AG04449 (cell line): ENCODE results near the gene PRICKLE2.

Experiments
- CTCF ChIA-PET: fragments of 350-600 bp; formaldehyde crosslinking; extraction: SDS; loops from one replicate; lab custom pipeline; 2021; ENCODE audit warnings: antibody characterized with exemption; lab: Yijun Ruan, JAX
- POLR2A ChIA-PET: fragments of 400-600, 350-600 bp; formaldehyde crosslinking; extraction: SDS; loops from one replicate; lab custom pipeline; 2020; ENCODE audit warnings: antibody characterized with exemption, inconsistent platforms; lab: Yijun Ruan, JAX
- DNase-seq: peaks from one replicate; pipeline ENCODE4 v3.0.0-alpha.2; 2010; ENCODE audit warnings: low read depth, low spot score
- H3K4me3 ChIP-seq: 2 replicates; pipeline ENCODE4 v1.5.1; 2011; ENCODE audit warnings: low read depth, mild to moderate bottlenecking, control low read depth, low read length
- TF ChIP-seq, protein P1 (sequence below): IDR thresholded peaks from one replicate; pipeline ENCODE4 v1.5.1; 2011; ENCODE audit warnings: mild to moderate bottlenecking, moderate library complexity, low read length, control low read depth, inconsistent platforms; ENCODE audit not compliant: insufficient read depth; ENCODE audit errors: missing control alignments

The PRICKLE2 gene

DNA sequence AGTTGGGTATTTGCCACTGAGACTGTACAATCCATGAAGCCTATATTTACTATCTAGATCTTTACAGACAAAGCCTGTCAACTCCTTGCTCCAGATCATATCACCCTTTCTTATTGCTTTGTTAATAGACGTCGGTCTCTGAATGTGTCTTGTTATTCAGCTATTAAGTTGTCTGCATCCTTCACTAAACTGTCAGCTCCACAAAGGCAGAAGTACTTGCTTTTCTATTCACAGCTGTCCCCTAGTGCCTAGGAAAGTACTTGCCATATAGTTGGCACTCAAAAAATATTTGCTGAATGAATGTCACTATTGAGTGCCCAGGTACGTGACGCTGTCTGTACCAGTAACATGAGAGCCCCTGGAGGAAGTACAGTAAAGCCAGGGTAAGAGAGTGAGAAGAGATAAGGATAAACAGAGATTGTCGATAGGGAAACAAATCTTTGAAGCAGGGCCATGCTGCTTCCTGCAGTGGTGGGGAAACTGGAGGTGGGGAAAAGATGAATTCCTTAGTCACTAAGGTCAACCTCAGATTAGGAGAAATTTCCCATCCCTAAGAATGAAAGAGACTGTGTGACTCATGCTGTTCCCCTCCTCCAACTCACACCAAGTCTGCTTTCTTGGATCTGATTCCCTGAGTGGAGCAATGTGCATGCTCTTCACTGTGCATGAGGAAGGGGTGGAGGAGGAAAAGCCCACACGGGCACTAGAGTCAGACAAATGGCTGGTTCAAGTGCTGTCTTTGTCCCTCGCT, 36.3 kb downstream of the PRICKLE2 start:
- no peak overlapping the region for H3K4me3 ChIP-seq

DNA sequence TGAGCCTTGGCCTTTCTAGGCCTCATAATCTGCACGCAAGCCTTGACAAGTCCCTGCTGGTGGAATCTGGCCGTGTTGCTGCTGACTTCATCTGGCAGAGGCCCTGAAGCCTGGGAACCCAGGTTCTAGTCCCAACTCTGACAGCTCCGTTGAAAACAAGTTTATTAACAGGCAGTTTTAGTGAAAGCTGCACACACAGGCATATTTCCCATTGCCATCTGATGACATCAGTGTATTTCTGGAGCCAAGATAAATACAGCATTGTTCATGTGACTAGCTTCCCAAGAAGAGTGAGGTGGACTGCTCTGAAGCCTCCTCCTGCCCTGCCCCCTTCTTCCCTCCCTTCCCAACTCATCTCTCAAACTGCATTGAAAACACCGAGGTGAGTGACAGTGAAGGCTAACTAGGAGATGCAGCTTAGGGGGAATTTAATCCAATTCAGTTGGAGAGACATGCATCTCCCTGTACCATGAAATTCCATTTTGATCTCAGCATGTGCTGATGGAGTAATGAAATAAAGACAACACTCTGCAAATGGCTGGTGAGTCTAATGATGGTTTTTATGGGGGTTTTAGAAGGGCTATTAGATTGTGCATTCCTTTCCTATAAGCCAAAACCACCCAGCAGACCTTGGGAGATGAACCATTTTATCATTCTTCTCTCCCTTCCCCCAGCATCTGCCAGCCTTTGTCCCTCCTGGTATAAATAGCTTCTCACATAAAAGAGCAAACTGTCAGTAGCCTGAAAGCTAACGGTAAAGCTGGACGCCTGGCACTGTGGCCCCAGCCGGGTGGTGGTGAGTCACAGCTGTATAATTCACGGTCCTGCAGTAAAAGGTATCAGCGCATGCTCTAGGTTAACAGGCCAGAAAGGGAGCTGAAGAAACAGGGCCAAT, 38.0 kb downstream of the PRICKLE2 start:
- DNase-seq, result peak; percentile 94
- POLR2A ChIA-PET, result interaction anchor here (0.8 to 2.0 kb wide), 7 partner anchors 23 to 271 kb away, joined by 3 to 6 read pairs (median 4); partner anchors contain the start of gene PRICKLE2
- peak overlapping the region; percentile 10; the same call in 1 of the 2 replicates for H3K4me3 ChIP-seq
- TF ChIP-seq, protein P1, sequence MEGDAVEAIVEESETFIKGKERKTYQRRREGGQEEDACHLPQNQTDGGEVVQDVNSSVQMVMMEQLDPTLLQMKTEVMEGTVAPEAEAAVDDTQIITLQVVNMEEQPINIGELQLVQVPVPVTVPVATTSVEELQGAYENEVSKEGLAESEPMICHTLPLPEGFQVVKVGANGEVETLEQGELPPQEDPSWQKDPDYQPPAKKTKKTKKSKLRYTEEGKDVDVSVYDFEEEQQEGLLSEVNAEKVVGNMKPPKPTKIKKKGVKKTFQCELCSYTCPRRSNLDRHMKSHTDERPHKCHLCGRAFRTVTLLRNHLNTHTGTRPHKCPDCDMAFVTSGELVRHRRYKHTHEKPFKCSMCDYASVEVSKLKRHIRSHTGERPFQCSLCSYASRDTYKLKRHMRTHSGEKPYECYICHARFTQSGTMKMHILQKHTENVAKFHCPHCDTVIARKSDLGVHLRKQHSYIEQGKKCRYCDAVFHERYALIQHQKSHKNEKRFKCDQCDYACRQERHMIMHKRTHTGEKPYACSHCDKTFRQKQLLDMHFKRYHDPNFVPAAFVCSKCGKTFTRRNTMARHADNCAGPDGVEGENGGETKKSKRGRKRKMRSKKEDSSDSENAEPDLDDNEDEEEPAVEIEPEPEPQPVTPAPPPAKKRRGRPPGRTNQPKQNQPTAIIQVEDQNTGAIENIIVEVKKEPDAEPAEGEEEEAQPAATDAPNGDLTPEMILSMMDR, result no peak
- CTCF ChIA-PET, result interaction anchor here (0.6 to 1.5 kb wide), 13 partner anchors 9 to 297 kb away, joined by 3 to 4 read pairs (median 3); partner anchors contain the start of gene PSMD6

More for the DNA sequence above, 36.3 kb downstream of the PRICKLE2 start:
- ChIA-PET POLR2A (no interaction called here), CTCF (interaction anchor here (0.7 to 1.5 kb wide), 2 partner anchors 22 to 34 kb away, joined by 3 read pairs; no protein-coding TSS in a partner anchor)
- TF ChIP-seq, protein P1, result no peak
- peak; percentile 64 for DNase-seq

DNA sequence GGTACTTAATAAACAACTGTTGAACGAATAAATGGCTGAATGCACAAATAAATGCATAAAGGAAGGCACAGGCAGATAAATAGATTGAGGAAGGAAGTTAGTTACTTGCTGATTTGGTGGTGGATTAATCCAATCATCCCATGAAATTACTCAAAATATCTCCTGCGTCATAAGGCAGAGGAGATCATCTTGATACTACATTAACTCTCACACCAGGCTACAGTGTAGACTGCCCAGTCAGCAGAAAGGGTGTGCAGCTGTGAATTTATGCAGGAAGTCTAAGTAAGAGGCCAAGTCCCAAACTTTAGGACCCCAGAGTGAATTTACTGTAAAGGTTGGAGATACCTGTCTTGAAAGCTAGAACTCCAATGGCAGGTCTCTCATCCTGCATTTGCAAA, 38.6 kb downstream of the PRICKLE2 start:
- POLR2A ChIA-PET, result interaction anchor here (0.8 to 2.0 kb wide), 4 partner anchors 22 to 257 kb away, joined by 3 to 6 read pairs (median 4); partner anchors contain the start of gene PRICKLE2

DNA sequence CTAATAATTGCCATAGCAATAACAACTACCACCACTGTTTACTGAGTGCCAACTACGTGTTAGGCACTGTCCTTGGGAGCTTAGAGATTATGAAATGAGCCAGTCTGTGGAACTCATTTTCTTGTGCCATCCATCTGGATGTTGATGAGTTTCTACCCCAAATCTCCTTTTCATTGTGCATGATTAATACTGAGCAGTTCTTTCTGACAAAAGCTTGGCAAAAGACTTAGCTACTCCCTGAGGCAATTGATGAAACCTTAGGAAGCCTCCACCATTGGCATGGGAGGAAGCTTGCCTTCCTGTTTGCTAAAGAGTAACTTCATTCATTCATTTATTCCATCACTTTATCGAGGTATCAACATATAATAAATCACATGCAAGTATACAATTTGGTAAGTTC, 39.8 kb downstream of the PRICKLE2 start:
- no peak overlapping the region for H3K4me3 ChIP-seq
- ChIA-PET POLR2A (no interaction called here), CTCF (interaction anchor here (1.0 to 3.8 kb wide), 4 partner anchors 12 to 278 kb away, joined by 3 to 13 read pairs (median 3); partner anchors contain the start of gene PSMD6)
- TF ChIP-seq, protein P1, result no peak
- DNase-seq, result no peak

More for the DNA sequence above, 38.6 kb downstream of the PRICKLE2 start:
- TF ChIP-seq, protein P1, result no peak
- DNase-seq, result no peak
- peak overlapping the region; percentile 10; the same call in 1 of the 2 replicates for H3K4me3 ChIP-seq
- CTCF ChIA-PET, result interaction anchor here (0.8 to 1.5 kb wide), 7 partner anchors 8 to 298 kb away, joined by 3 to 4 read pairs (median 3); no protein-coding TSS in a partner anchor

DNA sequence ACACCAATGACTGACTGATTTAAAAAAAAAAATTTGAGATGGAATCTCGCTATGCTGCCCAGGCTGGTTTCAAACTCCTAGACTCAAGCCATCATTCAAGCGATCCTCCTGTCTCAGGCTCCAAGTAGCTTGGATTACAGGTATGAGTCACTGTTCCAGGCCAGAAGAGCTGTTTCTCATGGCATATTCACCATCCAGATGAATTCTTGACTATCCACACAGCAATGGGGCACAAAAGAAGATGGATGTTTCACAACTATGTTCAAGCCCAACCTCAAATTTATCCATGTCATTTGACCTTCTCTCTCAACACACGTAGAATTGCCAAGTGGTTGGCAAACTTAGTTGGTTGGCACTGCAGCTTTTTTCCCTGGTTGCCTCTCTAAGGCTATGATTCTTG, 40.6 kb downstream of the PRICKLE2 start:
- POLR2A ChIA-PET, result no interaction called here
- CTCF ChIA-PET, result interaction anchor here (1.0 to 3.8 kb wide), 6 partner anchors 9 to 161 kb away, joined by 3 to 13 read pairs (median 4); partner anchors contain the start of gene PSMD6
- DNase-seq, result no peak
- H3K4me3 ChIP-seq, result no peak overlapping the region
- TF ChIP-seq, protein P1, result no peak
